Measurements from ENCODE around the gene SP140. TPM values are rescaled to one million over a fixed set of nuclear protein-coding genes. Genes with fewer than 3 reads are reported as not detected.
A peak's percentile ranks its signal among the peaks of the same experiment; 100 is the strongest.

The SP140 gene
- total and polyA plus RNA-seq, 10 of the 15 experiments (the other 5 are each of a cell fraction or from before 2014, with no cell fraction given), result 61.7 to 164 (median 90.7) TPM

DNA sequence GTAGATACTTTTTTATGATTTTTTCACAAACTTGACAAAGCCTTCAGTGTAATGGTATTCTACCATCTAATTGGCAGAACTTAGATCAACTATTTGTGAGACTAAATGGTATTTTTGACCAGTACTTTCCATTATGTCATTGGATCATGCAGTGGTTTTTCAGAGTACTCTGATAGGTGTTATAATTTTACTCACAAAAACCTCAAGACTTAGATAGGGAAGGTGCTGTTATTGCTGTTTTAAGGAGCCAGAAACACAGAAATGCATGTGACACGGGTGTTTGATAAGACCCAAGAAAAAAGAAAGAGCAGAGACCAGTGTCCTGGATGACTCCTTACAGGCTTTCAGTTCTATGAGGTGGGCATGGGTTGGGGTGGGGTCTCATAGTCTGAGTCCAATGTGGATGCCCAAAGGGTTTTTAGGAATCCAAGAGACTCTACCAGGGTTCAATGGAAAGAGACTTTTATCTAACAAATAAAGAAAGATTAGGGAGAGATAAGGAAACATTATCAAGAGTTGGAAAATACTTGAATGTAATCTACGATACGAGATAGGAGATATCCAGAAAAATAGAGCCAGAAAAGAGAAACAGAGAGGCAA is 31.3 kb downstream of the SP140 start:
- H4K20me1 ChIP-seq (ENCODE audit: control insufficient read depth, insufficient read depth), result no peaks in the 10 kb centered on the region
- peak overlapping the region; percentile 41; the same call in 1 of the 2 replicates for H3K27ac ChIP-seq (ENCODE audit: control insufficient read depth, insufficient read depth)
- ATAC-seq (peak; percentile 71), FAIRE-seq (no peak), DNase-seq (ENCODE audit: low read depth, low spot score) (no peak)
- H3K9me3 ChIP-seq (replicated peaks; ENCODE audit: control insufficient read depth, insufficient read depth, low read length), result peaks cover 2% of the 10 kb centered on the region; the same call in 1 of the 3 replicates
- SMC1A ChIA-PET (ENCODE audit: uncharacterized antibody, unreplicated experiment), result interaction anchor here (0.9 to 2.1 kb wide), 7 partner anchors 9 to 71 kb away, joined by 3 to 7 read pairs (median 5); no protein-coding TSS in a partner anchor
- CTCF ChIA-PET, result interaction anchor here (1.2 kb wide), 1 partner anchor 12 kb away, joined by 4 read pairs; no protein-coding TSS in a partner anchor
- H3K27me3 ChIP-seq (replicated peaks in 1 of 2; ENCODE audit: control insufficient read depth in 2 of 2, insufficient read depth in 2 of 2, low read length in 1 of 2), result no peaks in the 10 kb centered on the region
- 0 out of 2 replicates have a peak overlapping the region, but pooled peaks have one; percentile 18 for H3K4me3 ChIP-seq
- intact Hi-C loops (cut with micrococcal nuclease; ENCODE audit: unreplicated experiment) (loop anchor here (1.0 to 2.0 kb wide), 2 partner anchors 10 to 62 kb away; no protein-coding TSS in a partner anchor), in situ Hi-C loops (cut with MboI) (no loop called here)
- H3K4me2 ChIP-seq (ENCODE audit: control insufficient read depth, insufficient read depth), result peak overlapping the region; percentile 53; the same call in 1 of the 2 replicates
- H3K36me3 ChIP-seq (ENCODE audit: control insufficient read depth in 2 of 2, insufficient read depth in 2 of 2, low read length in 1 of 2), result peaks cover 0 to 6% of the 10 kb centered on the region in 2 experiments; a peak in 2 of 4 replicates
- RAD21 ChIA-PET (ENCODE audit: unreplicated experiment), result interaction anchor here (1.0 to 1.4 kb wide), 5 partner anchors 10 to 54 kb away, joined by 3 to 7 read pairs (median 4); partner anchors contain the start of gene SP140
- POLR2A ChIA-PET, result interaction anchor here (1.4 kb wide), 1 partner anchor 10 kb away, joined by 4 read pairs; no protein-coding TSS in a partner anchor
- H3K79me2 ChIP-seq (ENCODE audit: control insufficient read depth, insufficient read depth, low read length), result no peaks in the 10 kb centered on the region; the same call in 1 of the 2 replicates
- no TSS peak for BruUV-seq (replicated peaks)
- 96% methylated on average over 3 of the region's 3 CpGs for WGBS (ENCODE audit: insufficient coverage, insufficient replicate concordance, low lambda C conversion rate, missing lambda C conversion rate)
- no peak overlapping the region for H3K9ac ChIP-seq (ENCODE audit: control insufficient read depth, insufficient read depth, low read length)
- H3K4me1 ChIP-seq (ENCODE audit: control insufficient read depth, insufficient read depth, low read length), result peaks cover 15% of the 10 kb centered on the region
- no peak overlapping the region for H2AFZ ChIP-seq (ENCODE audit: control insufficient read depth, low read depth, low read length)
- TF ChIP-seq BCL11A (IDR thresholded peaks at IDR 0.05; ENCODE audit: low read depth, low read length) (peak; percentile 36; the same call in 1 of the 2 replicates), MEF2B (IDR thresholded peaks at IDR 0.05; ENCODE audit: partially characterized antibody, poor library complexity, severe bottlenecking) (peak; percentile 44), NFIC (IDR thresholded peaks at IDR 0.05; ENCODE audit: low read depth, low read length) (peak; percentile 76; the same call in 1 of the 2 replicates), IKZF1 (conservative IDR thresholded peaks at IDR 0.05) (0 out of 2 replicates have a peak, but pooled peaks have one; percentile 11), IKZF2 (IDR thresholded peaks at IDR 0.05) (peak in 1 of 2 experiments; percentile 33; a peak in 2 of 4 replicates), ATF3 (IDR thresholded peaks at IDR 0.05; ENCODE audit: borderline replicate concordance, extremely low read depth, low read depth, low read length) (no peak), CEBPB (IDR thresholded peaks at IDR 0.05; ENCODE audit: borderline replicate concordance in 1 of 2, low read depth in 2 of 2, low read length in 2 of 2) (peak in 1 of 2 experiments; percentile 1; a peak in 1 of 4 replicates), BMI1 (IDR thresholded peaks at IDR 0.05; ENCODE audit: borderline replicate concordance) (0 out of 2 replicates have a peak, but pooled peaks have one; percentile 35), FOXM1 (IDR thresholded peaks at IDR 0.05; ENCODE audit: low read depth, low read length) (no peak; the same call in 1 of the 2 replicates), MTA2 (IDR thresholded peaks at IDR 0.05; ENCODE audit: low read depth) (peak; percentile 76), MEF2A (IDR thresholded peaks at IDR 0.05; ENCODE audit: insufficient read depth, low read depth, low read length) (peak; percentile 42; the same call in 1 of the 2 replicates), RUNX3 (IDR thresholded peaks at IDR 0.05; ENCODE audit: low read length) (peak; percentile 90), EP300 (IDR thresholded peaks at IDR 0.05; ENCODE audit: borderline replicate concordance in 1 of 2, control insufficient read depth in 1 of 2, low read depth in 2 of 2, low read length in 2 of 2) (peak in 1 of 2 experiments; percentile 63; a peak in 1 of 4 replicates), CREM (IDR thresholded peaks at IDR 0.05; ENCODE audit: low read depth) (peak; percentile 34; the same call in 1 of the 2 replicates), BHLHE40 (IDR thresholded peaks at IDR 0.05; ENCODE audit: borderline replicate concordance in 1 of 2, low read depth in 2 of 2, low read length in 1 of 2) (peak in 1 of 2 experiments; percentile 19; a peak in 1 of 4 replicates)
- TF ChIP-seq, protein P1, sequence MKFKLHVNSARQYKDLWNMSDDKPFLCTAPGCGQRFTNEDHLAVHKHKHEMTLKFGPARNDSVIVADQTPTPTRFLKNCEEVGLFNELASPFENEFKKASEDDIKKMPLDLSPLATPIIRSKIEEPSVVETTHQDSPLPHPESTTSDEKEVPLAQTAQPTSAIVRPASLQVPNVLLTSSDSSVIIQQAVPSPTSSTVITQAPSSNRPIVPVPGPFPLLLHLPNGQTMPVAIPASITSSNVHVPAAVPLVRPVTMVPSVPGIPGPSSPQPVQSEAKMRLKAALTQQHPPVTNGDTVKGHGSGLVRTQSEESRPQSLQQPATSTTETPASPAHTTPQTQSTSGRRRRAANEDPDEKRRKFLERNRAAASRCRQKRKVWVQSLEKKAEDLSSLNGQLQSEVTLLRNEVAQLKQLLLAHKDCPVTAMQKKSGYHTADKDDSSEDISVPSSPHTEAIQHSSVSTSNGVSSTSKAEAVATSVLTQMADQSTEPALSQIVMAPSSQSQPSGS (IDR thresholded peaks at IDR 0.05; ENCODE audit: low read length), result peak; percentile 82
- TF ChIP-seq, protein P2, sequence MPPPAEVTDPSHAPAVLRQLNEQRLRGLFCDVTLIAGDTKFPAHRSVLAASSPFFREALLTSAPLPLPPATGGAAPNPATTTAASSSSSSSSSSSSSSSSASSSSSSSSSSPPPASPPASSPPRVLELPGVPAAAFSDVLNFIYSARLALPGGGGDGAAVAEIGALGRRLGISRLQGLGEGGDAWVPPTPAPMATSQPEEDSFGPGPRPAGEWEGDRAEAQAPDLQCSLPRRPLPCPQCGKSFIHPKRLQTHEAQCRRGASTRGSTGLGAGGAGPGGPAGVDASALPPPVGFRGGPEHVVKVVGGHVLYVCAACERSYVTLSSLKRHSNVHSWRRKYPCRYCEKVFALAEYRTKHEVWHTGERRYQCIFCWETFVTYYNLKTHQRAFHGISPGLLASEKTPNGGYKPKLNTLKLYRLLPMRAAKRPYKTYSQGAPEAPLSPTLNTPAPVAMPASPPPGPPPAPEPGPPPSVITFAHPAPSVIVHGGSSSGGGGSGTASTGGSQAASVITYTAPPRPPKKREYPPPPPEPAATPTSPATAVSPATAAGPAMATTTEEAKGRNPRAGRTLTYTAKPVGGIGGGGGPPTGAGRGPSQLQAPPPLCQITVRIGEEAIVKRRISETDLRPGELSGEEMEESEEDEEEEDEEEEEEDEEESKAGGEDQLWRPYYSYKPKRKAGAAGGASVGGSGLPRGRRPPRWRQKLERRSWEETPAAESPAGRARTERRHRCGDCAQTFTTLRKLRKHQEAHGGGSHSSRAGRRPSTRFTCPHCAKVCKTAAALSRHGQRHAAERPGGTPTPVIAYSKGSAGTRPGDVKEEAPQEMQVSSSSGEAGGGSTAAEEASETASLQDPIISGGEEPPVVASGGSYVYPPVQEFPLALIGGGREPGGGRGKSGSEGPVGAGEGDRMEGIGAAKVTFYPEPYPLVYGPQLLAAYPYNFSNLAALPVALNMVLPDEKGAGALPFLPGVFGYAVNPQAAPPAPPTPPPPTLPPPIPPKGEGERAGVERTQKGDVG (CRISPR knock-in tag; IDR thresholded peaks at IDR 0.05), result no peak

Data from GM12878 (cell line).